ENCODE data around the gene CACNA1F.

The CACNA1F gene

GRCh38 chrX:49266523-49267445, 33.6 kb upstream of the CACNA1F start:
- H3K27me3 ChIP-seq (ENCODE audit: insufficient read depth, insufficient read length): no peaks in the 10 kb centered on the region
- peaks cover 8% of the 10 kb centered on the region for H3K4me1 ChIP-seq (ENCODE audit: insufficient read depth, insufficient read length)
- TF ChIP-seq YY1 (IDR thresholded peaks at IDR 0.05; ENCODE audit: insufficient read depth, insufficient read length): no peak
- no peak for TF ChIP-seq ZNF274 (IDR thresholded peaks at IDR 0.05; ENCODE audit: low read depth, low read length)
- TF ChIP-seq SUZ12 (IDR thresholded peaks at IDR 0.05; ENCODE audit: extremely low read depth, insufficient read depth, insufficient read length): no peak
- no peak overlapping the region for H3K4me3 ChIP-seq (ENCODE audit: insufficient read length, low read depth)
- no peak overlapping the region for H3K9ac ChIP-seq (ENCODE audit: insufficient read length, low read depth)
- H3K36me3 ChIP-seq (ENCODE audit: insufficient read depth, insufficient read length, low read length): peaks cover 14% of the 10 kb centered on the region
- H3K9me3 ChIP-seq (ENCODE audit: insufficient read depth, low read length): no peaks in the 10 kb centered on the region
- DNase-seq (ENCODE audit: low read depth, low spot score): no peak

- H3K4me1 ChIP-seq (ENCODE audit: insufficient read depth, insufficient read length): no peaks in the 10 kb centered on the region
- TF ChIP-seq ZNF274 (IDR thresholded peaks at IDR 0.05; ENCODE audit: low read depth, low read length): no peak
- TF ChIP-seq YY1 (IDR thresholded peaks at IDR 0.05; ENCODE audit: insufficient read depth, insufficient read length): no peak
- H3K4me3 ChIP-seq (ENCODE audit: insufficient read length, low read depth): no peak within 1 kb of the TSS
- H3K27me3 ChIP-seq (ENCODE audit: insufficient read depth, insufficient read length): no peaks in the 10 kb centered on the region
- no peak for DNase-seq (ENCODE audit: low read depth, low spot score)
- no peaks in the 10 kb centered on the region for H3K36me3 ChIP-seq (ENCODE audit: insufficient read depth, insufficient read length, low read length)
- H3K9me3 ChIP-seq (ENCODE audit: insufficient read depth, low read length): no peaks in the 10 kb centered on the region; the same call in 1 of the 2 replicates
- no peak within 1 kb of the TSS for H3K9ac ChIP-seq (ENCODE audit: insufficient read length, low read depth)
Measured at GRCh38 chrX:49264460-49264859, 31.3 kb upstream of the CACNA1F start, which contains the start of gene FOXP3. FOXP3 (minus strand) TSS chrX:49264710; CDS start chrX:49258505, 6,205 bp downstream.

GRCh38 chrX:49263631-49264030, 30.5 kb upstream of the CACNA1F start:
- TF ChIP-seq YY1 (IDR thresholded peaks at IDR 0.05; ENCODE audit: insufficient read depth, insufficient read length): no peak
- TF ChIP-seq SUZ12 (IDR thresholded peaks at IDR 0.05; ENCODE audit: extremely low read depth, insufficient read depth, insufficient read length): no peak
- TF ChIP-seq ZNF274 (IDR thresholded peaks at IDR 0.05; ENCODE audit: low read depth, low read length): no peak
- DNase-seq (ENCODE audit: low read depth, low spot score): no peak
- H3K9ac ChIP-seq (ENCODE audit: insufficient read length, low read depth): no peak overlapping the region
- no peaks in the 10 kb centered on the region for H3K27me3 ChIP-seq (ENCODE audit: insufficient read depth, insufficient read length)
- H3K4me1 ChIP-seq (ENCODE audit: insufficient read depth, insufficient read length): peaks cover under 1% of the 10 kb centered on the region
- H3K9me3 ChIP-seq (ENCODE audit: insufficient read depth, low read length): no peaks in the 10 kb centered on the region; the same call in 1 of the 2 replicates
- H3K36me3 ChIP-seq (ENCODE audit: insufficient read depth, insufficient read length, low read length): no peaks in the 10 kb centered on the region
- H3K4me3 ChIP-seq (ENCODE audit: insufficient read length, low read depth): no peak overlapping the region

- no peak for TF ChIP-seq YY1 (IDR thresholded peaks at IDR 0.05; ENCODE audit: insufficient read depth, insufficient read length)
- TF ChIP-seq ZNF274 (IDR thresholded peaks at IDR 0.05; ENCODE audit: low read depth, low read length): no peak
- no peak for TF ChIP-seq SUZ12 (IDR thresholded peaks at IDR 0.05; ENCODE audit: extremely low read depth, insufficient read depth, insufficient read length)
- H3K4me3 ChIP-seq (ENCODE audit: insufficient read length, low read depth): no peak overlapping the region
- no peak overlapping the region for H3K9ac ChIP-seq (ENCODE audit: insufficient read length, low read depth)
Measured at GRCh38 chrX:49262603-49263002, 29.5 kb upstream of the CACNA1F start.

GRCh38 chrX:49260221-49260985, 27.3 kb upstream of the CACNA1F start:
- no peak for DNase-seq (ENCODE audit: low read depth, low spot score)
- Histone ChIP-seq H3K27me3 (ENCODE audit: insufficient read depth, insufficient read length) (no peaks in the 10 kb centered on the region), H3K36me3 (ENCODE audit: insufficient read depth, insufficient read length, low read length) (peaks cover 1% of the 10 kb centered on the region), H3K4me3 (ENCODE audit: insufficient read length, low read depth) (no peak overlapping the region), H3K9ac (ENCODE audit: insufficient read length, low read depth) (no peak overlapping the region), H3K9me3 (ENCODE audit: insufficient read depth, low read length) (no peaks in the 10 kb centered on the region; the same call in 1 of the 2 replicates), H3K4me1 (ENCODE audit: insufficient read depth, insufficient read length) (peaks cover 4% of the 10 kb centered on the region)
- TF ChIP-seq SUZ12 (IDR thresholded peaks at IDR 0.05; ENCODE audit: extremely low read depth, insufficient read depth, insufficient read length) (no peak), ZNF274 (IDR thresholded peaks at IDR 0.05; ENCODE audit: low read depth, low read length) (no peak), YY1 (IDR thresholded peaks at IDR 0.05; ENCODE audit: insufficient read depth, insufficient read length) (no peak)

More at GRCh38 chrX:49262603-49263002, 29.5 kb upstream of the CACNA1F start:
- peaks cover 4% of the 10 kb centered on the region for H3K4me1 ChIP-seq (ENCODE audit: insufficient read depth, insufficient read length)
- no peaks in the 10 kb centered on the region for H3K36me3 ChIP-seq (ENCODE audit: insufficient read depth, insufficient read length, low read length)
- no peaks in the 10 kb centered on the region; the same call in 1 of the 2 replicates for H3K9me3 ChIP-seq (ENCODE audit: insufficient read depth, low read length)
- no peaks in the 10 kb centered on the region for H3K27me3 ChIP-seq (ENCODE audit: insufficient read depth, insufficient read length)
- DNase-seq (ENCODE audit: low read depth, low spot score): no peak

GRCh38 chrX:49258749-49259124, 25.6 kb upstream of the CACNA1F start:
- no peaks in the 10 kb centered on the region for H3K27me3 ChIP-seq (ENCODE audit: insufficient read depth, insufficient read length)
- DNase-seq (ENCODE audit: low read depth, low spot score): no peak
- no peak overlapping the region for H3K4me3 ChIP-seq (ENCODE audit: insufficient read length, low read depth)
- H3K4me1 ChIP-seq (ENCODE audit: insufficient read depth, insufficient read length): peaks cover 4% of the 10 kb centered on the region
- H3K9me3 ChIP-seq (ENCODE audit: insufficient read depth, low read length): no peaks in the 10 kb centered on the region; the same call in 1 of the 2 replicates
- H3K9ac ChIP-seq (ENCODE audit: insufficient read length, low read depth): no peak overlapping the region
- H3K36me3 ChIP-seq (ENCODE audit: insufficient read depth, insufficient read length, low read length): peaks cover 4% of the 10 kb centered on the region
- TF ChIP-seq SUZ12 (IDR thresholded peaks at IDR 0.05; ENCODE audit: extremely low read depth, insufficient read depth, insufficient read length): no peak
- no peak for TF ChIP-seq YY1 (IDR thresholded peaks at IDR 0.05; ENCODE audit: insufficient read depth, insufficient read length)
- no peak for TF ChIP-seq ZNF274 (IDR thresholded peaks at IDR 0.05; ENCODE audit: low read depth, low read length)

Measured in NT2/D1 (cell line).